ENCODE data around the gene PLA2G4B.
"Not testable (repeated sequence)": the region's sequence is repeated elsewhere in the genome, so short reads cannot be mapped to it uniquely, and the experiment has no call there.

The PLA2G4B gene

DNA sequence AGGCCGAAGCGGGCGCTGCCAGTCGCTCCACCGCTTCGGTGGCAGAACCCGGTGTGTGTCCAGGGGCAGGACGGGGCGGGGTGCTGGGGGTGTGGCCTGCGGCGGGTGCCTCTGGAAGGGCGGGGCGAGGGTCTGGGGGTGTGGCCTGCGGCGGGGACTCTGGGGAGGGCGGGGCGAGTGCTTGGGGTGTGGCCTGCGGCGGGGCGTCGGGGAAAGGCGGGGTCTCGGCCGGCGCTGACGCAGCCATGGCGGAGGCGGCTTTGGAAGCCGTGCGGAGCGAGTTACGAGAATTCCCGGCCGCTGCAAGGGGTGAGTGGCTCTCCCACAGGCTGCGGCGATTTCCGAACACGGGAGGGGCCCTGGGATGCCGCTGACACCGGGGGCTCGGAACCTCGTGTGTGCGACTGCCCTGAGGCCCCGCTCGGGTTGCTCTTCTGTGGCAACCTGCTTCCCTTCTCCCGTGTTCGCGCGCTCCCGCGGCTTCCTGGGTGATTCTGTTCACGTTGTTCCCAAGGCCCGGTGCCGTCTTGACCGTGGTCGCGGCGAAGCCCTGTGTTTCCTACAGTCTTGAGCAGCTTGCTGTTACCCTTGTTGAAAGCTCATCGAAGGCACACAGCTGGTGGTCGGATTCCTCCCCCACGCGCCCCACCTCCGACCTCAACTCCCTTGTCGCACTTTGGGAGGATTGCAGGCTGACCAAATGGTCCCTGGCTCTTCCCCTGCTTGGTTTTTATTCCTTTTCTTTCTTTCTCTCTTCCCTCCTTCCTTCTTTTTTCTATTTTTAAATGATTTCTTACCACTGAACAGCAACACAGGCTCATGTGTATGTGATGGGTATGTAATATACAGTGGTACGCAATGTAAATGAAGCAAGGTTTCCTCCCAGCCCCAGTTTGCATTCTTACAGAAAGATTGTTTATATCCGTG is 10.5 kb upstream of the PLA2G4B start, which contains the start of gene JMJD7:
Gene JMJD7, plus strand, starts transcription at position 213 of the 927 bp plus-strand sequence. Its CDS starts 33 bp downstream, at position 246.
- DNase-seq (ENCODE audit: low spot score) = peak; percentile 90

DNA sequence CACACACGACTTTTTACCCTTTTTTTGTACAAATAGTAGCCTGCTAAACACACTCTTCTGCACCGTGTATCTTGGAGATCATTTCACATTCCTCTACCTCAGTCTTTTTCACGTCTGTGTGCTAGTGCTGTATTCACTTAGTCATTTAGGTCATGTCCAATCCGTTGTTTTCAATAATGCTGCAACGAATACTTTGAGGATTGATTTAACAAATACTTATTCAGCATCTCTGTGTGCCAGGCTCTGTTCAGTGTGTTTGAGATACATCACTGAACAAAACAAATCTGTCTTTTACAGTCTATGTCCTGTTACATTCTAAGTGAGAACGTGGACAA is 9.9 kb upstream of the PLA2G4B start:
- DNase-seq (ENCODE audit: low spot score) = peak; percentile 56

DNA sequence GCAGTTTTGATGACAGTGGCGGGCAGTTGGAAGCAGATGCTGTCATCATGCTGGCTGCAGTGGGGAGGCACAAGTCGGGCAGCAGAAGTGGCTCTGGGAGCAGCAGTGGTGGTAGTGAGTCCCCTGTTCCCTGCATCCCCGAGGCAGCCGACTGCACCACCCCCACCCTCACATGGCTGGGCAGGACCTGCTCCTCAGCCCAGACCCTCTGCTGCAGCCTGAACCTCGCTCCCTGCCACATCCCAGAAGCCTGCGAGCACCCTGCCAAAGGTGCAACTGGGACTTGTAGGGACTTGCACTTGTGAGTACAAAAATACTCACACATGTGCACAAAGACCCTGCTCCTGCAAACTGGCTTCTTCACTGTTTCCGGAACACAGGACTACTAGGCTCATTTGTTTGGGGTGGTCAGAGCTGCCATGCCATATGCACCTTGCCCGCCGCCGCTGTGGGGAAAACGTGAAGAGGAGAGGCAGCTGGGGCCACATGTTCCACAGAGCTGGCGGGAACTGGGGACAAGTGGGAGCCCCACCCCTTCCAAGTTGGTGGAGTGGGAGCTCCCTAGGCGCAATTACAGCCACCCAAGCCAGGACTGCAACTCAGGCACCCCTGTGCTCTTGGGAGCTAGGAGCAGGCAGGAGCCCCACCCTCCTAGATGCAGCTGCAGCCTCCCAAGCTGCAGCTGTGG is 8.5 kb upstream of the PLA2G4B start:
- no peak for DNase-seq (ENCODE audit: low spot score)

DNA sequence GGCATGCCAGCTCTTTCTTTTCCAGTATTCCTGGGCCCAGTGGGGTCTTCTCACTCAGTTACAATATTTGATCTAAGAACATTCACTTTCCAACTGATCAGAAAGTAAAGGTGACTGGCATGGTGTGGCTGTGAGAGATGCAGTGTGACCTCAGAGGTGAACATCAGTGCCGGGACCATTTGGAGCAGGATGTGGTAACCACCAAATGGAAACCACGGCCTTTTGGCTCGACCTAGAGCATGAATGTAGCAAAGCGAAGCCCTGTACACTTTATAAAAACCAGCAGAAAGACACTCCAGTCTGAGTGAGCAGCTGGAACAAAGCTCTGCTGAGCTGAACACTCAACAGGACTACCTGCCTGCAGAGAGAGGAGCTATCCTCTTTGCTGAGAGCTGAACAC is 7.4 kb upstream of the PLA2G4B start:
- DNase-seq (ENCODE audit: low spot score) = not testable (repeated sequence)

DNA sequence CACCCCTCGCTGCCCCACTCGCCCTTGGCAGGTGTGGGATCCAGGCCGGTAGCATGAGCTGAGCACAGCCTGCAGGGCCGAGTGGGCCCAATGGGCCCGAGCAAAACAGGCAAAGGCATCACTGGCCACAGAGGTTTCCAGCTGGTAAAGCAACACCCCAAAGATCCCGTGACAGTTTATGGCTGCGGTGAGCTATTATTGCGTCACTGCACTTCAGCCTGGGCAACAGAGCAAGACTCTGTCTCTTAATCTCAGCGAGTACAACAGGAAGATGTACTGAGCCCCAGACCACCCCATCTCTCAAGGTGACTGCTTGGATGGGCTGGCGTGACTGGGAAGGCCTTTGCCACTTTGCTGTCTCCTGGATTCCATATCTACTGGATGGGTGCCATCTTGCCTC is 6.4 kb upstream of the PLA2G4B start:
- no peak for DNase-seq (ENCODE audit: low spot score)

DNA sequence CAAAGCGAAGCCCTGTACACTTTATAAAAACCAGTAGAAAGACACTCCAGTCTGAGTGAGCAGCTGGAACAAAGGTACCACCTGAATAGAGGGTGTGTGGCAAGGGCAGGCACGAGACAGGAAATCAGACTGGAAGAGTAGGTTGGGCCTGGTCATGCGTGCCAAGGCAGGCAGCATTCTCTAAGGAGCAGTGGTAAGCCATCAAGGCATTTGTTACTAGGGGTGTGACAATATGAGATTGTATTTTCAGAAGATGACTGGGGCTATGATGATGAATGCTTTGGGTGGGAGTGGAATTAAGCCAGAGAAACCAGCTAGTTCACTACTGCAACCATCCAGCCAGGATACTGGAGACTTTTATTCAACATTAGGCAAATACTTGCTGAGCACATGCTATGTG is 5.8 kb upstream of the PLA2G4B start:
- no peak for DNase-seq (ENCODE audit: low spot score)

DNA sequence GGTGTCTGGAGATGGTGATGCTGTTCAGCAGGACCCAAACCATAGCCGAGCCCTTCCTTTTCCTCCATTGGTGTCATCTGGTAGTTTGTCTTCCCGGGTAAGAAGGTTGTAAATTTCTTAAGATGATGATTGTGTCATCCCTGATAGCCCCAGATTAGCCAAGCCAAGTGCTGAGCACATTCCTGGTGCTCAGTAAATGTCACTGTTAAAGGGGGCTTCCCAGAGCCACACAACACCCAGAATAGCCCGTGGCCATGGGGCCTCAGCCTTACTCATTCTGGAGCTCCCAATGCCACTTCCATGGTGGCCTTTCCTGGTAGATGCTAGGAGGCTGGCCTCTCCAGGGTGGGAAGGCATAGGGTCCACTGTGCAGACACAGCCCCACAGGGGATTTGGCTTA is 4.6 kb upstream of the PLA2G4B start:
- no peak for DNase-seq (ENCODE audit: low spot score)

DNA sequence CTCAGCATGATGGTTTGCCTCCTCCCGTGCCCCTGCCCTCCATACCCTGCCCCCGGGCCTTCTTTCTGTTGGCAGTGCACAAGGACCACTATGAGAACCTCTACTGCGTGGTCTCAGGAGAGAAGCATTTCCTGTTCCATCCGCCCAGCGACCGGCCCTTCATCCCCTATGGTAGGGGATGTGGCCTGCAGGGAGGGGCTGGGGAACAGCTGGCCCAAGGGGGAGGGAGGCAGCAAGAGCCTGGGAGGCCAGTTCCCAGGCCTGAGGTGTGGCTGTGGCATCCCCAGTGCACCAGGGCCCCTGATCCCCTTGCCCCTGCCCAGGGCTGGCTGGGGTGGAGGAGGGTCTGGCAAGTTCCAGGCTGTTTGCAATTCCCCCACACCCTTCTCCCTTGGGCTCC is 2.6 kb upstream of the PLA2G4B start:
- DNase-seq (ENCODE audit: low spot score) = no peak

DNA sequence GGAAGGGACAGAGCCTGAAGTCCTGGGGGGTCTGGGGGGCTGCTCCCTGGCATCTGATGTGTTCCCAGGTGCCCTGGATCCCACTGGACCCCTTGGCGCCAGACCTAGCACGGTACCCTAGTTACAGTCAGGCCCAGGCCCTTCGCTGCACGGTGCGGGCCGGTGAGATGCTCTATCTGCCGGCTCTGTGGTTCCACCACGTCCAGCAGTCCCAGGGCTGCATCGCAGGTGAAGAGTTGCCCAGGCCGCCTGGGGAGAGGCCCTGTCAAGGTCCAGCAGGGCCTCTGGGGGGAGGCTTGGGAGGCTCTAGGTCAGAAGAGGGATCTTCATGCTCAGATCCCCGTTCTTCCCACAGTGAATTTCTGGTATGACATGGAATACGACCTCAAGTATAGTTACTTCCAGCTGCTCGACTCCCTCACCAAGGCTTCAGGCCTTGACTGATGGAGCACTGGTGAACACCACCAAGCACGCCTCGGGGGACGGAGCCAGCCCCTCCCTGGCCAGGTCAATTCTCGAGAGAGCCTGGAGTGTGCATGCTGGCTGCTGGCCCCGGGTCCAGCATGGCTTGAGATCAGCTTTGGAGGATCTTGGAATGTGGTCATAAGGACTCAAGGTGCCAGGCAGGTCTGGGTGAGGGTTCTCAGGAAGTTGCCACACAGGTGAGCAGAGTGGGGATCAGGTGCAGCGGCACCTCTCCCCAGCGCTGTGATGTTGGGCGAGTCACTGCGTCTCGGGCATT is 1.8 kb upstream of the PLA2G4B start:
- no peak for DNase-seq (ENCODE audit: low spot score)

DNA sequence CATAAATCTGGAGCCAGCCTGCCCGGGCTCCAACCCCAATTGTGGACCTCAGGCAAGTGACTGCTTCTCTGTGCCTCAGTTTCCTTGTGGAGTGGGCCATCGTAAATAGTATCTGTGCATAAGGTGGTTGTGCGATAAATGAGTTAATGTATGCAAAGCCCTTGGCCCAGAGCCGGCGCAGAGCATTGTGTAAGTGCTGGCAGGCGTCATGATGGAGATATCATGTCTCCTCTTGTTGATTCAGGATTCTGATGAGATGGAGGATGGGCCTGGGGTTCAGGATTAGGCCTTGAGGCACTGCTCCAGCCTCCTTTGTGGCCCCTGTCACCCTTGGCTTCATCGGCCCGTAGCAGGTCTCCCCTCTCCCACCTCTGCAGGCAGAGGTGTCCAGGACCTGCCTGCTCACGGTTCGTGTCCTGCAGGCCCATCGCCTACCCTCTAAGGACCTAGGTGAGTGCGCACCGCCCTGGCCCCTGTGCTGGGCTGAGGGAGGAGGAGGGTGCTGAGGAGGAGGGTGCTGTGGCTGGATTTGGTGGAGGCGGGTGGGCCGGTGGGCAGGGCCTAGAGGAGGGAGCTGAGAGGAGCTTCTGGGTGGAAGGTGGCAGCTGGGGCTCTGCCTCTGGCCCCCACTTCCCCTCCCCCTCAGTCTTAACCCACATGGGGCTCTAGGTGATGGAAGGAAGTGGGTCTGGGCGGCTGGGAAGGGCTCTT is 1.3 kb downstream of the PLA2G4B start:
- no peak for DNase-seq (ENCODE audit: low spot score)

DNA sequence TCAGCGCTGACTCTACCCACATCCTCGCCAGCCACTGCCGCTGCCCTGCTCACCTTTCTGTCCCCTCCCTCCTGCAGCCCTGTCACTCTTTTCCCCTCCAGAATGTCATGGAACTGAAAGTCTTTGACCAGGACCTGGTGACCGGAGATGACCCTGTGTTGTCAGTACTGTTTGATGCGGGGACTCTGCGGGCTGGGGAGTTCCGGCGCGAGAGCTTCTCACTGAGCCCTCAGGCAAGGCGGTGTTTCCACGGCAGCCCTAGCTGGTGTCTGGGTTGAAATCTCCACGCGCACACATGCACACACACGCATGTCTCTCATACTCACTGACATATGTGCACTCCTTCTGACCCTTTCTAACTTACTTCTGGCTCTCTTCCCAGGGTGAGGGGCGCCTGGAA is 2.0 kb downstream of the PLA2G4B start:
- no peak for DNase-seq (ENCODE audit: low spot score)

DNA sequence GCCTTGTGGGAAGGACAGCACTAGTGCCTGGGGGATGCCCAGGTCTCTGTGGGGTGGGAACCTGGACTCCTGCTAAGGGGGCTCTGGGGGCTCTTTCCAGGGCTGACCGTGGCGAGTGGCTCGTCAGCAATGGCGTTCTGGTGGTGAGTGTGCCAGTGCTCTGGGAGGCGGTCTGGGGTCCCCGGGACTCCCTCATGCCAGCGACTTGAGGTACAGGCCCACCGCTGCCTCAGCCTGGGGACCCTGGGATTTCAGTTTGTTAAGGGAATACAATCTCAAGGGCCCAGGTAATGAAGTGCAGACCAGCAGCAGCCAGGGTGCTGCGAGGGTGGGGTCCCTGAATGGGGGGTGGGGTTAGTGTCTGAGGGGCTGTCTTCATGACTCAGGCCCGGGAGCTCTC is 2.5 kb downstream of the PLA2G4B start:
- DNase-seq (ENCODE audit: low spot score) = no peak

DNA sequence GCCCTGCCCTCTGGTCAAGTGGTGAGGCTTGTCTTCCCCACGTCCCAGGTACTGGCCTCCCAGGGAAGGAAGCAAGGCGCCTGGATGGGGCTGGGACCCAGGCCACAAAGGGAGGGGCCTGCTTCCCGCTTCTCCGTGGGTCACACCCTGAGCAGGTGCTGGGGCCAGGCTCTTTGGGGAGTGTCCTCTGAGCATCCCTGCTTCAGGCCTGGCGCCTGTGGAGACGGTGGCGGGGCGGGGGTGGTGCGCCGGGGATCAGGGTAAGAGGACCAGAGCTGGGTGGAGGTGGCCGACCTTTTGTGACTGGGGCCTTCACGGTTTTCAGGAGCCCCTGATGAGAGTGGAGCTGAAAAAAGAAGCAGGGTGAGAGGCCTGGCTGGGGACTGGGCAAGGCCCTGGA is 3.6 kb downstream of the PLA2G4B start:
- DNase-seq (ENCODE audit: low spot score) = no peak

DNA sequence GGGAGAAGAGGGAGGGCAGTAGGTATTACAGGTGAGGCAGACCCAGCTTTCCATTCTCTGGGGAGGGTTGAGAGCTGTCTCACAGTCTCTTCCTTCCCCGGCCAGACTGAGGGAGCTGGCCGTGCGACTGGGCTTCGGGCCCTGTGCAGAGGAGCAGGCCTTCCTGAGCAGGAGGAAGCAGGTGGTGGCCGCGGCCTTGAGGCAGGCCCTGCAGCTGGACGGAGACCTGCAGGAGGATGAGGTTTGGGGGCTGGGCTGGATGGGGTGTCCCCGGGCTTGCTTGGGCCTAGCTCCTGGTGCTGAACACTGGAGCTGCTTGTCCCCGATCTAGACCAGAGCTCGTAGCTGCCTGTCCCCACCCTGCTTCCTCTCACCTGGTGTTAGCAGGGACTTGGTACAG is 4.9 kb downstream of the PLA2G4B start:
- DNase-seq (ENCODE audit: low spot score) = no peak

DNA sequence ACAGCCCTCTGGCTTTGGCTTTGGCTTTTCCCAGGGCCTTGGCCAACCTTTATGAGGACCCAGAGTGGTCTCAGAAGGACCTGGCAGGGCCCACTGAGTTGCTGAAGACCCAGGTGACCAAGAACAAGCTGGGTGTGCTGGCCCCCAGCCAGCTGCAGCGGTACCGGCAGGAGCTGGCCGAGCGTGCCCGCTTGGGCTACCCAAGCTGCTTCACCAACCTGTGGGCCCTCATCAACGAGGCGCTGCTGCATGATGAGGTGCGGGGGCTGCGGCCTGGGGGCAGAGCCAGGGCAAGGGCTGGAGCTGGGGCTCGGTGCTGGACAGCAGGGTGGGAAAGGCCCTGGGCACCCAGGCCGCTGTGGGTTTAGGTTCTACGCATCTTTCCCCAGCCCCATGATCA is 6.2 kb downstream of the PLA2G4B start:
- no peak for DNase-seq (ENCODE audit: low spot score)

DNA sequence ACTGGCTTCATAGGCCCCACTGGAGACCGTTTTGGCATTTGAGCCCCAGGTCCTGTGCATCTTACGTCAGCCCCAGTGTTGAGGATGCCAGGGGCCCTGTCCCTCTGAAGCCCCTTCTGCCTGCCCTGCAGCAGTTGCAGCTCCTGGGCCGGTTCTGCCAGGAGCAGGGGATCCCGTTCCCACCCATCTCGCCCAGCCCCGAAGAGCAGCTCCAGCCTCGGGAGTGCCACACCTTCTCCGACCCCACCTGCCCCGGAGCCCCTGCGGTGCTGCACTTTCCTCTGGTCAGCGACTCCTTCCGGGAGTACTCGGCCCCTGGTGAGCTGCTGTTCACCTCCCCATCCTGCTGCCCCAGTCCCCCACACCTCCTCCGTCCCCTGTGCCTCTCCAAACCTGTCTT is 8.6 kb downstream of the PLA2G4B start:
- no peak for DNase-seq (ENCODE audit: low spot score)

DNA sequence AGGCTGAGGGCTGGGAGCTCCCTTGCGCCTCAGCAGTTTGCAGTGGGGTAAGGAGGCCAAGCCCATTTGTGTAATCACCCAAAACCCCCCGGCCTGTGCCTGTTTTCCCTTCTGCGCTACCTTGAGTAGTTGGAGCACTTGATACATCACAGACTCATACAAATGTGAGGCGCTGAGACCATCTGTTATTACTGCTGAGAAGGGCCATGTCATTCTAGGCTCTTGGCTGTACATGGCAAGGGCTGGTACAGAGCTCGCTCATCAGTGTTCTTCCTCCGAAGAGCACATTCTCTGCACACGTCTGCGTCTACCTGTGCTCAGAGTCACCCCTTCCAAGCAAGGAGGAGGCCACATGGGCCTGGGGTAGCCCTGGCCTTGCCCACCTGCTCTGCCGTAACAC is 9.3 kb downstream of the PLA2G4B start:
- peak; percentile 90 for DNase-seq (ENCODE audit: low spot score)

DNA sequence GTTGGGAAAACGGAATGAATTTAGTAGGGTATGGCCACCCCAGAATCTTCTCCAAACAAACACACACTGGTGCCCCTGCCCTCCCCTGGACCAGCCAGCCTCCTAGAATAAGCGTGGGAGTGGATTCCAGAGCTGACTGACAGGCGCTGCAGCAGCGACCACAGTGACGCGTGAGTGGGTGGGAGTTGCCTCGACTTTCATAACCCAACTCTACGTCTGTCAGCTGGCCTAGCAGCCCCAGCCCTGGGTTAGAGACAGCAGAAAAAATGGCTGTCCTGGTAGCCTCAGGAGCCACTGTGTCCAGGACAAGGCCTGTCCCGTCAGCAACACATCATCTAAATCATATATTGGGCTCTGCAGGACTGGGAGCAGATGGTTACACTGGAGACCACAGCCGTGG is 10.0 kb downstream of the PLA2G4B start:
- no peak for DNase-seq (ENCODE audit: low spot score)

DNA sequence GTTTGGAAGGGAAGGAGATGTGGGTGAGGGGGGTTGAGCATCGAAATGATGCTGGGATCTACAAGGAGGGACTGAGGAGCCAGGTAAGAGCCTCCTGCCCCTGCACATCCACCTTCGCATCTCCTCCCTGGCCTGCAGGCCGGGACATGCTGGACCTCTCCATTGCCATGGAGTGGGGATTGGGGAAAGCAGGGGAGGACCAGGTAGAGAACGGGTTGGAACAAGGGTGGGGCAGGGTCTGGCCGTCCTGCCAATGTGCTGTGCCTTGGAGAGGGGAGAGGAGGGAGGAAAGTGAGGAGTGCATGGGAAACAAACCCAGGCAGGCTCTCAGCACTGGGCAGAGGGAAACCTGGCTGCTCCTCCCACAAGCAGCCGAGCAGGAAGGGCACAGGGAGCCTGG is 10.6 kb downstream of the PLA2G4B start:
- DNase-seq (ENCODE audit: low spot score) = no peak

DNA sequence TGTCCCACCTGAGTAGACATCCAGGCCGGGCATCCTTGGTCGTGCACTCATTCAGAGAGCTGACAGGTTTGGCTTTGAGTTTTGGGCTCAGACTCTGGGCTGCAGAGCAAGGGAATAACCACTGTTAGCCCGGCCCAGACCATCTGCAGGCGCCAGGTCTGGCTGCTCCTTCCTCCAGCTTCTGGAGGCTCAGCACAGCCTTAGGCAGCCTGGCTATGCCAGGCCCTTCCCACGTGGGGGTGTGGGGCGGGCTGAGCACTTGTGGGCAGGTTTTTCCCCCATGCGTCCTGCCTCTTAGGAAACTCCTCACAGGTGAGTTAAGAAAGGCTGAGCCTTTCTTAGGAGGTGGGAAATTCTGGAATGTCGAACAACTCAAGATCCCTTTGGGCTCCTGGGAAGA is 11.2 kb downstream of the PLA2G4B start:
- peak; percentile 59 for DNase-seq (ENCODE audit: low spot score)

DNA sequence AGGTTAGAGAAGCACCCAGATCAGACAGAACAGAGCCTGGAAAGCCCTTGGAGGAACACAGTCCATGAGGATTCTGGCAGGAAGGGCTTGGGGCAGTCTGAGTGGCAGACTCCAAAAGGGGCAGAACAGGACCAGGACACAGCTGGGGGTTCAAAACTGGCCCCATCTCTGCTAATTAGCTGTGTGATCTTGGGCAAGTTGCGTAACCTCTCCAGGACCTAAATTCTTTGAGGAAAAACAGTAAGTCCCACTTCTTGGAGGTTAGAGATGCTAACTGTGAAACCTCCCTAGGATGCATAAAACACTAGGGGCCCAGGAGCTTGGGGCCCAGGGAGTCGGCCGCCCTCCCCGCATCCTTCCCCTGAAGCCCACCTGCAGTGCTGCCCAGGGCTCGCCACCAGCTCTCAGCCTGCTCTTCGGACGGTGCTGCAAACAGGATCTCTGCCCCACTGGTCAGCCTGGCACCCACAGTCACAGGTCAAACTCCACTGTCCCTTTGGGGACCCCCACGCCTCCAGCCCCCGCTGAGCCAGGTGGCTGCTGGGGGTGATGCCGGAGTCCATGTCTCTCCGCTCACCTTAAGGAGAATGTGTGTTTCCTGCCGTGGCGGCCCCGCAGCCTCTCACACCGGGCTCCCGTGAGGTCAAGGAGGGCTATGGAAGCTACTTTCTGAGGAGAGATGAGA is 12.0 kb downstream of the PLA2G4B start:
- DNase-seq (ENCODE audit: low spot score) = no peak

DNA sequence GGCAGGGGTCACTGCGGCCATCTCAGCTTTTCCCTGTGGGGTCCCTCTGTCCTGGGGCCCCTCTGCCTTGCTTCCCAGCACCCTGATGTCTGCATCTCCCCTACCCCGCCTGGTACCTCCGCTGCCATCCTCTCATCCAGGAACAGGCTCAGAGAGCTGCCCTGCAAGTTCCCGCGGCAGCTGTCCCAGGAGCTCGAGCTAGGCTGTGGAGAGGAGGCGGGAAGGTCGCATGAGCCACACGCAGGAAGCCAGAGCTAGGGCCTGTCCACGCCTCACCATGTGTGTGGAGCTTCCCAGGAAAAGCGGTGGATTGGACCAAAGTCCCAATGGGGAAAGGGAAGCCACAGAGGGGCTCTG is 12.5 kb downstream of the PLA2G4B start:
- DNase-seq (ENCODE audit: low spot score) = no peak

Data from cerebellar cortex (tissue), 1 donor.